T-helper 2 cell (primary cell): Measurements from ENCODE around the gene FERD3L.

ENCODE experiments used
- DNase-seq, 5 experiments: peaks; one replicate each; pipeline versions ENCODE4 v3.0.0 to v3.0.0-alpha.2; 2012 to 2022

Gene FERD3L

DNA sequence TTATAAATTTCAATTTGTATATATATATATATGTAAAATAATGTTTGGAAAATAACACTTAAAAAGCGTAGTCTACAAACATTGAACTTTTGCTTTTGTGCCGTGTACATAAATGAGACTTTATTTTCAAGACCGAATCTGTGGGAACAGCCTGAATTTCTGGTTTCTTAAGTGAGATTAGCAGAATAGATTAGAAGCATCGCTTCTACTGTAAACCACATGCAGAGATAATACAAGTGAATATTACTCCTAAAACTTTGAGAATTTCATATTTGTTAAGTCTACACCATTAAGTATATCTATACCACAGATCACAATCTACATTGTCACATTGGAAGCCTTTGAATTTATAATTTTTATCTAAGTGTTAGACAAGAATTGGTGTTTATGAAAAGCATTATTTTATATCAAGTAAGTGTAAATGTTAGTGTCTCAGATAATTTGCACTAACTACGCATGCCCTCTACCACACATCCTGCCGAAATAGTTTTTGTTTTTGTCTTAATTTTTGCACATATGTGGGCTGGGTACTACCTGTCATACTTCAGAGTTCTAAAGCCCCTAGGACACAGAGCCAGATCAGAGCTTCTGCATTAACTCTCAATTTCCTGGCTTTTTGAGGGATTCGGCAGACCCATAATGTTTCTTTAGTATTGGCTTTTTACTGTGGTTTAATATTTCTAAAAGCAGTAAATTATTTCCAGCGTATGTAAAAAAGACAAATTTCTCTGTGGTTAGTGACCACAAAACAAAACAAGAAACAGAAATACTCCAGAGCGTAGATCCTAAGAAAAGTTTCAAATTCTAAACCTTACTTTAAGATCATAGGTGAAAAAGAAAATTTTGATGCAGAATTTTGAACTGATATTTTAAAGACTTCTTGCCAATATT, 47.8 kb downstream of the FERD3L start:
- DNase-seq: no peak

DNA sequence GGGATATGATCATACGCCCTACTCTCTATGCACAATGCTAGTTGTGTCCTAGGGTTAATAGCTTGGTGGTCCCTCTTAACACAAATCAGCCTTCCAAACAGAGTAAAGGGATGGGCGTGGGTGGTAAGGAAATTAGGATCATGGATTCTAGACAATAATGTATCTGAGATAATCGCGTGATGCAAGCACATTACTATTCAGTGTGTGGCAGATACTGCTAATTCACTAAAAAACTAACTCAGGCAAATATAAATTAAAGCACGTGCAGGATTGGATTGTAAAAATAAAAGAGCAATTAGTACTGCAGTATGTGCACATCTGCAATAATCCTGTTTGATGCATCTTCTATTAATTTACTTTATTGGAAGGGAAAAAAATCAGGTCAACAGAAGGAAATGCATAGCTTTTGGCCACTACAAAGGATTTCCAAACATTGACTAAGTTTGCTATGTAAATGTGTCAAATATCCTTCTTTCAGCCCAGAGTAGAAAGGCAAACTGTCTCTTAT, 49.8 kb downstream of the FERD3L start:
- DNase-seq: no peak
